Skeletal muscle satellite cell (primary cell): ENCODE results near the gene RGS4.
"Not testable (repeated sequence)": the region's sequence is repeated elsewhere in the genome, so short reads cannot be mapped to it uniquely, and the experiment has no call there.

Experiments
- H3K27me3 ChIP-seq: 2 replicates; pipeline ENCODE4 v1.7.0; 2013; ENCODE audit warnings: low read length; ENCODE audit not compliant: control insufficient read depth, insufficient read depth
- H3K36me3 ChIP-seq: 2 replicates; pipeline ENCODE4 v1.7.0; 2013; ENCODE audit warnings: mild to moderate bottlenecking, control low read depth, low read length; ENCODE audit not compliant: insufficient read depth
- H3K4me1 ChIP-seq: 2 replicates; pipeline ENCODE4 v1.7.0; 2013; ENCODE audit warnings: low read length; ENCODE audit not compliant: control insufficient read depth, insufficient read depth
- H3K4me2 ChIP-seq: 2 replicates; pipeline ENCODE4 v1.7.0; 2013; ENCODE audit warnings: mild to moderate bottlenecking, low read length
- H3K4me3 ChIP-seq: 2 replicates; pipeline ENCODE4 v1.7.0; 2013; ENCODE audit warnings: low read length
- H3K9ac ChIP-seq: 2 replicates; pipeline ENCODE4 v1.7.0; 2013; ENCODE audit warnings: mild to moderate bottlenecking, low read depth, low read length, moderate library complexity
- H3K9me3 ChIP-seq: replicated peaks from 2 replicates; pipeline ENCODE4 v1.7.0; 2013; ENCODE audit warnings: mild to moderate bottlenecking, control low read depth, low read length

Gene RGS4

GRCh38 chr1:163085041-163085903 is 16.1 kb downstream of the RGS4 start:
- H3K27me3 ChIP-seq: no peaks in the 10 kb centered on the region
- H3K9ac ChIP-seq: peak overlapping the region; percentile 42
- no peaks in the 10 kb centered on the region for H3K9me3 ChIP-seq
- H3K36me3 ChIP-seq: no peaks in the 10 kb centered on the region
- H3K4me3 ChIP-seq: no peak overlapping the region
- H3K4me1 ChIP-seq: peaks cover 40% of the 10 kb centered on the region
- H3K4me2 ChIP-seq: peak overlapping the region; percentile 7

- Histone ChIP-seq H3K4me2 (peak overlapping the region; percentile 21), H3K36me3 (no peaks in the 10 kb centered on the region), H3K9me3 (no peaks in the 10 kb centered on the region), H3K4me1 (peaks cover 43% of the 10 kb centered on the region), H3K9ac (no peak overlapping the region), H3K4me3 (no peak overlapping the region), H3K27me3 (no peaks in the 10 kb centered on the region)
Observed at GRCh38 chr1:163085904-163086268, 16.7 kb downstream of the RGS4 start.

- not testable (repeated sequence) for H3K36me3 ChIP-seq, H3K9ac ChIP-seq, H3K27me3 ChIP-seq, H3K9me3 ChIP-seq, H3K4me3 ChIP-seq, H3K4me2 ChIP-seq
- peaks cover 30% of the 10 kb centered on the region for H3K4me1 ChIP-seq
Observed at GRCh38 chr1:163089117-163089516, 20.0 kb downstream of the RGS4 start.

- Histone ChIP-seq H3K36me3 (no peaks in the 10 kb centered on the region), H3K4me2 (no peak overlapping the region), H3K9ac (no peak overlapping the region), H3K4me1 (peaks cover 20% of the 10 kb centered on the region), H3K4me3 (no peak overlapping the region), H3K9me3 (no peaks in the 10 kb centered on the region), H3K27me3 (no peaks in the 10 kb centered on the region)
Observed at GRCh38 chr1:163090321-163090945, 21.3 kb downstream of the RGS4 start.

GRCh38 chr1:163093169-163093568 is 24.0 kb downstream of the RGS4 start:
- H3K27me3 ChIP-seq: no peaks in the 10 kb centered on the region
- H3K4me2 ChIP-seq: no peak overlapping the region
- H3K4me1 ChIP-seq: peaks cover 8% of the 10 kb centered on the region
- no peak overlapping the region for H3K4me3 ChIP-seq
- no peaks in the 10 kb centered on the region for H3K9me3 ChIP-seq
- H3K36me3 ChIP-seq: no peaks in the 10 kb centered on the region
- H3K9ac ChIP-seq: no peak overlapping the region

GRCh38 chr1:163093579-163093978 is 24.4 kb downstream of the RGS4 start:
- Histone ChIP-seq H3K27me3 (no peaks in the 10 kb centered on the region), H3K4me3 (no peak overlapping the region)

GRCh38 chr1:163094182-163094581 is 25.0 kb downstream of the RGS4 start:
- Histone ChIP-seq H3K9ac (no peak overlapping the region), H3K4me2 (no peak overlapping the region), H3K27me3 (no peaks in the 10 kb centered on the region), H3K4me1 (peaks cover 8% of the 10 kb centered on the region), H3K9me3 (no peaks in the 10 kb centered on the region), H3K36me3 (no peaks in the 10 kb centered on the region), H3K4me3 (no peak overlapping the region)

More at GRCh38 chr1:163093579-163093978, 24.4 kb downstream of the RGS4 start:
- H3K9me3 ChIP-seq: no peaks in the 10 kb centered on the region
- no peak overlapping the region for H3K4me2 ChIP-seq
- H3K36me3 ChIP-seq: no peaks in the 10 kb centered on the region
- H3K9ac ChIP-seq: no peak overlapping the region
- H3K4me1 ChIP-seq: peaks cover 8% of the 10 kb centered on the region

GRCh38 chr1:163094589-163094988 is 25.4 kb downstream of the RGS4 start:
- Histone ChIP-seq H3K9me3 (no peaks in the 10 kb centered on the region), H3K4me3 (no peak overlapping the region), H3K9ac (no peak overlapping the region), H3K36me3 (no peaks in the 10 kb centered on the region), H3K4me1 (peaks cover 8% of the 10 kb centered on the region), H3K27me3 (no peaks in the 10 kb centered on the region), H3K4me2 (no peak overlapping the region)

- H3K4me2 ChIP-seq: no peak overlapping the region
- no peaks in the 10 kb centered on the region for H3K27me3 ChIP-seq
- H3K9ac ChIP-seq: no peak overlapping the region
- peaks cover 7% of the 10 kb centered on the region for H3K4me1 ChIP-seq
- H3K9me3 ChIP-seq: no peaks in the 10 kb centered on the region
- no peaks in the 10 kb centered on the region for H3K36me3 ChIP-seq
- no peak overlapping the region for H3K4me3 ChIP-seq
Observed at GRCh38 chr1:163095213-163095612, 26.1 kb downstream of the RGS4 start.

GRCh38 chr1:163102590-163102989 is 33.4 kb downstream of the RGS4 start:
- no peak overlapping the region for H3K4me2 ChIP-seq

GRCh38 chr1:163104385-163105099 is 35.4 kb downstream of the RGS4 start:
- no peak overlapping the region for H3K9ac ChIP-seq
- H3K4me2 ChIP-seq: no peak overlapping the region
- H3K27me3 ChIP-seq: no peaks in the 10 kb centered on the region
- no peaks in the 10 kb centered on the region for H3K4me1 ChIP-seq
- no peak overlapping the region for H3K4me3 ChIP-seq
- no peaks in the 10 kb centered on the region for H3K9me3 ChIP-seq
- no peaks in the 10 kb centered on the region for H3K36me3 ChIP-seq

More at GRCh38 chr1:163102590-163102989, 33.4 kb downstream of the RGS4 start:
- no peaks in the 10 kb centered on the region for H3K36me3 ChIP-seq
- H3K4me1 ChIP-seq: no peaks in the 10 kb centered on the region
- no peak overlapping the region for H3K4me3 ChIP-seq
- no peaks in the 10 kb centered on the region for H3K9me3 ChIP-seq
- no peak overlapping the region for H3K9ac ChIP-seq
- no peaks in the 10 kb centered on the region for H3K27me3 ChIP-seq
